ENCODE results near the gene WDR73. TPM values are rescaled to one million over a fixed set of nuclear protein-coding genes. Genes with fewer than 3 reads are reported as not detected.

WDR73 gene
- total and polyA plus RNA-seq, 9 of the 15 experiments (the other 6 are each of a cell fraction or from before 2014, with no cell fraction given) = 9.2 to 25.4 (median 21.7) TPM

DNA sequence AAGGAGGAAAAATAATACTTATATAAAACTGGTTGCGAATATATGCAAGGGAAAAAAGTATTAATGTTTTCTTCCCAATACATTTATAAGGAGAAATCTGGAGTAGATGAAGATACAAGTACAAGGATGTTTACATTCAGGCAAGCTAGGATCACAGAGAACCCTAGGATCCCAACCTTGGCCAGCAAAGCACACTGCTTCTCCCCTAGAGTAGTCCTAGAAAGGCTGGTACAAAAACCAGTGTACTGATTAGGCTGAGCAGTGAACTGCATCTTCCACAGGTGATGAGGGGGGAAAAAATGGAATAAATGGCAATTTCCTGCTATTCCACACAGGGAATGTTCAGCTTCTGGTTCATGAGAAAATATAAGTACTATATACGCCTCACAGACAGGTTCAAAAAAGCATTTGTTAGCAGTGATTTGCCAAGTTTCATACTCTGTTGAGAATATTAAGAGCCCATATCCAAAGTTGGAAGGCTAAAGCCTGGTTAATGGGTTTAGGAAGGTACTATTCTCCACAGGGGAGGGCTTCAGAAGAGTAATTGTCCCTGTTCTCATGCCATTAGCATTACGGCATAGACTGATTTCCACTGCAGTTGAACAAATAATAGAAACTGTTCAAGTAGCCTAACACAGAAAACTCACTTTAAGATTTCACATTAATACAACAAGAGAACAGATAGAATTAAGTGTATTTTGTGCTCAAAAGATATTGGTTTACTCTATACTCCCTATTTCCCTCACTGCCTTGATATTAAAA, 14.3 kb upstream of the WDR73 start (continued):
- TF ChIP-seq, protein P1, sequence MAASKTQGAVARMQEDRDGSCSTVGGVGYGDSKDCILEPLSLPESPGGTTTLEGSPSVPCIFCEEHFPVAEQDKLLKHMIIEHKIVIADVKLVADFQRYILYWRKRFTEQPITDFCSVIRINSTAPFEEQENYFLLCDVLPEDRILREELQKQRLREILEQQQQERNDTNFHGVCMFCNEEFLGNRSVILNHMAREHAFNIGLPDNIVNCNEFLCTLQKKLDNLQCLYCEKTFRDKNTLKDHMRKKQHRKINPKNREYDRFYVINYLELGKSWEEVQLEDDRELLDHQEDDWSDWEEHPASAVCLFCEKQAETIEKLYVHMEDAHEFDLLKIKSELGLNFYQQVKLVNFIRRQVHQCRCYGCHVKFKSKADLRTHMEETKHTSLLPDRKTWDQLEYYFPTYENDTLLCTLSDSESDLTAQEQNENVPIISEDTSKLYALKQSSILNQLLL (CRISPR knock-in tag; IDR thresholded peaks at IDR 0.05; ENCODE audit: borderline replicate concordance) = no peak
- no peak for TF ChIP-seq FUS (optimal IDR thresholded peaks at IDR 0.05; ENCODE audit: low read depth, low read length)

DNA sequence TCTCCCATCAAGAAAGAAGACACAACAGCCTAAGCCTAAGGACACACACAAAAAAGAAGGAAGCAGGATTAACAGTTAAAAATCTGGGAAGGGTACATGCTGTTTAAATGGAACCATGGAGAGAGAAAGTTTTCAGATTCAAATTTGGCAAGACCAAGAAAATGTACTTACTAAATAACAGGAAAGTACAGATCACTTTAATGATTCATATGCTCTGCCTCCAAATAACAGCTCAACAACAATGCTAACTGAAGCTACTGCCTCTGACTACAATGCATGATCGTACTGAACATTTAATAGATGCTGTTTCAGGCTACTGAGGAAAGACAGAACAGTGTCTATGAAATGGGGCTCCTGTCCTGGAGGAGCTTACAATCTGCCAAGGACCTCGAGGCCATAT, 12.3 kb upstream of the WDR73 start:
- Histone ChIP-seq H3K27ac (ENCODE audit: extremely low read depth, low read depth, low read length) (no peak overlapping the region), H3K4me3 (no peak overlapping the region), H3K4me2 (ENCODE audit: insufficient read depth, low read length) (no peak overlapping the region), H3K9me1 (ENCODE audit: control insufficient read depth, insufficient read depth, low read length) (no peaks in the 10 kb centered on the region), H2AFZ (ENCODE audit: low read depth, low read length) (no peak overlapping the region), H3K36me3 (ENCODE audit: control insufficient read depth, insufficient read depth, low read length) (peaks cover 67% of the 10 kb centered on the region), H4K20me1 (replicated peaks; ENCODE audit: control insufficient read depth, insufficient read depth, low read length) (no peaks in the 10 kb centered on the region), H3K9ac (ENCODE audit: insufficient read depth in 1 of 2, low read depth in 2 of 2, low read length in 2 of 2) (no peak overlapping the region), H3K9me3 (replicated peaks; ENCODE audit: control insufficient read depth, insufficient read depth, low read depth, low read length) (no peaks in the 10 kb centered on the region), H3K4me1 (replicated peaks in 1 of 2; ENCODE audit: control insufficient read depth in 2 of 2, insufficient read depth in 2 of 2, low read length in 2 of 2) (no peaks in the 10 kb centered on the region), H3K27me3 (ENCODE audit: control insufficient read depth in 2 of 2, insufficient read depth in 2 of 2, low read length in 2 of 2) (no peaks in the 10 kb centered on the region), H3K79me2 (ENCODE audit: control insufficient read depth, insufficient read depth, low read length) (no peaks in the 10 kb centered on the region)
- FAIRE-seq = no peak
- 82% methylated on average over 2 of the region's 2 CpGs for WGBS (ENCODE audit: insufficient coverage, low coverage, missing lambda C conversion rate)
- ChIA-PET POLR2A (interaction anchor here (1.1 kb wide), 1 partner anchor 13 kb away, joined by 3 read pairs; no protein-coding TSS in a partner anchor), CTCF (ENCODE audit: low intra/inter-chr PET ratio) (no interaction called here)
- no peak for DNase-seq (ENCODE audit: extremely low read depth in 1 of 4, low spot score in 3 of 4)
- intact Hi-C loops (cut with micrococcal nuclease) (no loop called here), in situ Hi-C loops (cut with MboI) (no loop called here)
- BruUV-seq (replicated peaks) = no TSS peak
- ATAC-seq = no peak
- TF ChIP-seq ZNF707 (CRISPR knock-in tag; conservative IDR thresholded peaks at IDR 0.05) (no peak), ZNF586 (CRISPR knock-in tag; conservative IDR thresholded peaks at IDR 0.05) (no peak), GATAD2B (IDR thresholded peaks at IDR 0.05; ENCODE audit: borderline replicate concordance) (no peak), CREM (IDR thresholded peaks at IDR 0.05; ENCODE audit: low read depth) (no peak), ZEB2 (IDR thresholded peaks at IDR 0.05) (no peak), KAT8 (IDR thresholded peaks at IDR 0.05; ENCODE audit: low read depth) (no peak), CBFB (CRISPR knock-in tag; IDR thresholded peaks at IDR 0.05) (no peak)
- TF ChIP-seq, protein P2, sequence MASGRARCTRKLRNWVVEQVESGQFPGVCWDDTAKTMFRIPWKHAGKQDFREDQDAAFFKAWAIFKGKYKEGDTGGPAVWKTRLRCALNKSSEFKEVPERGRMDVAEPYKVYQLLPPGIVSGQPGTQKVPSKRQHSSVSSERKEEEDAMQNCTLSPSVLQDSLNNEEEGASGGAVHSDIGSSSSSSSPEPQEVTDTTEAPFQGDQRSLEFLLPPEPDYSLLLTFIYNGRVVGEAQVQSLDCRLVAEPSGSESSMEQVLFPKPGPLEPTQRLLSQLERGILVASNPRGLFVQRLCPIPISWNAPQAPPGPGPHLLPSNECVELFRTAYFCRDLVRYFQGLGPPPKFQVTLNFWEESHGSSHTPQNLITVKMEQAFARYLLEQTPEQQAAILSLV (tag; IDR thresholded peaks at IDR 0.05) = no peak
- TF ChIP-seq, protein P3, sequence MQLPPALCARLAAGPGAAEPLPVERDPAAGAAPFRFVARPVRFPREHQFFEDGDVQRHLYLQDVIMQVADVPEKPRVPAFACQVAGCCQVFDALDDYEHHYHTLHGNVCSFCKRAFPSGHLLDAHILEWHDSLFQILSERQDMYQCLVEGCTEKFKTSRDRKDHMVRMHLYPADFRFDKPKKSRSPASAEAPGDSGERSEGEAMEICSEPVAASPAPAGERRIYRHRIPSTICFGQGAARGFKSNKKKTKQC (CRISPR knock-in tag; IDR thresholded peaks at IDR 0.05) = no peak
- TF ChIP-seq, protein P4, sequence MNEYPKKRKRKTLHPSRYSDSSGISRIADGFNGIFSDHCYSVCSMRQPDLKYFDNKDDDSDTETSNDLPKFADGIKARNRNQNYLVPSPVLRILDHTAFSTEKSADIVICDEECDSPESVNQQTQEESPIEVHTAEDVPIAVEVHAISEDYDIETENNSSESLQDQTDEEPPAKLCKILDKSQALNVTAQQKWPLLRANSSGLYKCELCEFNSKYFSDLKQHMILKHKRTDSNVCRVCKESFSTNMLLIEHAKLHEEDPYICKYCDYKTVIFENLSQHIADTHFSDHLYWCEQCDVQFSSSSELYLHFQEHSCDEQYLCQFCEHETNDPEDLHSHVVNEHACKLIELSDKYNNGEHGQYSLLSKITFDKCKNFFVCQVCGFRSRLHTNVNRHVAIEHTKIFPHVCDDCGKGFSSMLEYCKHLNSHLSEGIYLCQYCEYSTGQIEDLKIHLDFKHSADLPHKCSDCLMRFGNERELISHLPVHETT (CRISPR knock-in tag; conservative IDR thresholded peaks at IDR 0.05 in 1 of 2, IDR thresholded peaks at IDR 0.05 in 1 of 2) = no peak
- TF ChIP-seq, protein P5, sequence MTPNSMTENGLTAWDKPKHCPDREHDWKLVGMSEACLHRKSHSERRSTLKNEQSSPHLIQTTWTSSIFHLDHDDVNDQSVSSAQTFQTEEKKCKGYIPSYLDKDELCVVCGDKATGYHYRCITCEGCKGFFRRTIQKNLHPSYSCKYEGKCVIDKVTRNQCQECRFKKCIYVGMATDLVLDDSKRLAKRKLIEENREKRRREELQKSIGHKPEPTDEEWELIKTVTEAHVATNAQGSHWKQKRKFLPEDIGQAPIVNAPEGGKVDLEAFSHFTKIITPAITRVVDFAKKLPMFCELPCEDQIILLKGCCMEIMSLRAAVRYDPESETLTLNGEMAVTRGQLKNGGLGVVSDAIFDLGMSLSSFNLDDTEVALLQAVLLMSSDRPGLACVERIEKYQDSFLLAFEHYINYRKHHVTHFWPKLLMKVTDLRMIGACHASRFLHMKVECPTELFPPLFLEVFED (CRISPR knock-in tag; conservative IDR thresholded peaks at IDR 0.05) = no peak
